IMR-90 (cell line): ENCODE measurements around the gene LMNB1. TPM values are rescaled to one million over a fixed set of nuclear protein-coding genes. Genes with fewer than 3 reads are reported as not detected.

Experiments used
- ATAC-seq: fragments of 200-7000 bp; cut with Tn5 transposase; 2 replicates; pipeline ENCODE4 v1.9.1; 2020; ENCODE audit warnings: low read depth, mild to moderate bottlenecking, moderate library complexity
- BruUV-seq: library from RNA; stranded (reverse); fragments of 400-500 nt; replicated peaks from 2 replicates; lab custom pipeline; 2021; lab: Mats Ljungman, UMichigan
- CTCF ChIA-PET: fragments of 300-600 bp; formaldehyde crosslinking; extraction: SDS; loops from one replicate; lab custom pipeline; 2021; ENCODE audit warnings: antibody characterized with exemption; lab: Yijun Ruan, JAX
- POLR2A ChIA-PET: fragments of 300-600 bp; sonication (Branson Sonifier 250); formaldehyde crosslinking; loops from one replicate; lab custom pipeline; 2022; ENCODE audit warnings: antibody characterized with exemption; ENCODE audit not compliant: unreplicated experiment; lab: Charles Lee
- DNase-seq: peaks from one replicate; pipeline ENCODE4 v3.0.0; 2013
- H2AFZ ChIP-seq: replicated peaks from 2 replicates; pipeline ENCODE3; 2013; ENCODE audit warnings: low read length, mild to moderate bottlenecking; ENCODE audit not compliant: poor library complexity
- H2AK5ac ChIP-seq: 2 replicates; pipeline ENCODE4 v1.6.1; 2013; ENCODE audit warnings: low read depth, low read length, inconsistent platforms
- H2AK9ac ChIP-seq: replicated peaks from 2 replicates; pipeline ENCODE3; 2013; ENCODE audit warnings: mild to moderate bottlenecking, low read depth, low read length, moderate library complexity; ENCODE audit not compliant: poor library complexity
- H2BK120ac ChIP-seq: 2 replicates; pipeline ENCODE4 v1.6.1; 2013; ENCODE audit warnings: low read depth, low read length, inconsistent platforms
- H2BK15ac ChIP-seq: 3 replicates; pipeline ENCODE4 v1.6.1; 2013; ENCODE audit warnings: low read depth, low read length, inconsistent platforms
- H2BK20ac ChIP-seq: 2 replicates; pipeline ENCODE4 v1.6.1; 2013; ENCODE audit warnings: low read depth, mild to moderate bottlenecking, inconsistent platforms, low read length, moderate library complexity
- H2BK5ac ChIP-seq: 2 replicates; pipeline ENCODE4 v1.6.1; 2013; ENCODE audit warnings: mild to moderate bottlenecking, low read depth, low read length, inconsistent platforms; ENCODE audit not compliant: poor library complexity, severe bottlenecking
- H3K14ac ChIP-seq: replicated peaks from 2 replicates; pipeline ENCODE4 v1.6.1; 2013; ENCODE audit warnings: low read depth, low read length, inconsistent platforms
- H3K18ac ChIP-seq: 2 replicates; pipeline ENCODE4 v1.6.1; 2013; ENCODE audit warnings: low read depth, low read length, control low read depth
- H3K23ac ChIP-seq: 2 replicates; pipeline ENCODE4 v1.6.1; 2013; ENCODE audit warnings: low read depth, low read length, inconsistent platforms
- H3K27ac ChIP-seq: 2 replicates; pipeline ENCODE4 v1.5.1; 2013; ENCODE audit warnings: mild to moderate bottlenecking, control low read depth, low read length; ENCODE audit not compliant: insufficient read depth
- H3K27me3 ChIP-seq: 2 replicates; pipeline ENCODE4 v1.6.1; 2013; ENCODE audit warnings: low read length; ENCODE audit not compliant: control insufficient read depth, insufficient read depth
- H3K36me3 ChIP-seq: 2 replicates; pipeline ENCODE4 v1.6.1; 2013; ENCODE audit warnings: low read length, mixed read lengths; ENCODE audit not compliant: control insufficient read depth, insufficient read depth
- H3K4ac ChIP-seq: 2 replicates; pipeline ENCODE4 v1.6.1; 2013; ENCODE audit warnings: low read depth, low read length, inconsistent platforms
- H3K4me1 ChIP-seq: 2 replicates; pipeline ENCODE4 v1.6.1; 2013; ENCODE audit warnings: low read length, mixed read lengths; ENCODE audit not compliant: control insufficient read depth, insufficient read depth
- H3K4me2 ChIP-seq: 2 replicates; pipeline ENCODE4 v1.6.1; 2013; ENCODE audit warnings: low read depth, mild to moderate bottlenecking, control low read depth, low read length, moderate library complexity
- H3K4me3 ChIP-seq: 2 replicates; pipeline ENCODE4 v1.5.1; 2013; ENCODE audit warnings: low read depth, mild to moderate bottlenecking, control low read depth, low read length, moderate library complexity; ENCODE audit not compliant: insufficient read depth
- H3K56ac ChIP-seq: 2 replicates; pipeline ENCODE4 v1.6.1; 2013; ENCODE audit warnings: low read length, inconsistent platforms; ENCODE audit not compliant: insufficient read depth; ENCODE audit errors: extremely low read depth
- H3K79me1 ChIP-seq, 2 experiments: 2 replicates each; pipeline ENCODE4 v1.6.1; 2013; ENCODE audit warnings: low read length in 2 of 2, inconsistent platforms in 1 of 2, low read depth in 1 of 2
- H3K9ac ChIP-seq: 2 replicates; pipeline ENCODE4 v1.6.1; 2013; ENCODE audit warnings: low read depth, low read length, control low read depth
- H3K9me1 ChIP-seq: 2 replicates; pipeline ENCODE4 v1.6.1; 2013; ENCODE audit warnings: low read length, inconsistent platforms; ENCODE audit not compliant: insufficient read depth
- H3K9me3 ChIP-seq: 2 replicates; pipeline ENCODE4 v1.6.1; 2013; ENCODE audit warnings: low read length; ENCODE audit not compliant: control insufficient read depth, insufficient read depth
- H4K20me1 ChIP-seq: 2 replicates; pipeline ENCODE4 v1.6.1; 2013; ENCODE audit warnings: low read length, inconsistent platforms; ENCODE audit not compliant: insufficient read depth
- H4K5ac ChIP-seq: 2 replicates; pipeline ENCODE4 v1.6.1; 2013; ENCODE audit warnings: mild to moderate bottlenecking, low read depth, low read length, control low read depth
- H4K8ac ChIP-seq, 2 experiments: 2 replicates each; pipeline ENCODE4 v1.6.1; 2013; ENCODE audit warnings: low read depth in 2 of 2, low read length in 2 of 2, control low read depth in 1 of 2, inconsistent platforms in 1 of 2
- H4K91ac ChIP-seq: 2 replicates; pipeline ENCODE4 v1.6.1; 2013; ENCODE audit warnings: low read depth, low read length, inconsistent platforms; ENCODE audit not compliant: insufficient read depth
- BHLHE40 ChIP-seq: fragments of 150-350 bp; IDR thresholded peaks from 2 replicates; pipeline ENCODE4 v1.6.1; 2016; ENCODE audit warnings: mild to moderate bottlenecking, low read depth, low read length
- CEBPB ChIP-seq: IDR thresholded peaks from 2 replicates; pipeline ENCODE4 v1.6.1; 2012; ENCODE audit warnings: low read depth, low read length, improper control_type of control experiment
- CHD1 ChIP-seq: IDR thresholded peaks from 2 replicates; pipeline ENCODE4 v1.6.1; 2012; ENCODE audit warnings: low read depth, low read length, improper control_type of control experiment
- CTCF ChIP-seq: conservative IDR thresholded peaks from 2 replicates; pipeline ENCODE4 v1.5.1; 2012; ENCODE audit warnings: mild to moderate bottlenecking, low read depth, low read length, improper control_type of control experiment
- ELK1 ChIP-seq: fragments of 150-350 bp; IDR thresholded peaks from 2 replicates; pipeline ENCODE4 v1.6.1; 2016; ENCODE audit warnings: low read depth, mild to moderate bottlenecking, low read length, moderate library complexity, borderline replicate concordance
- FOS ChIP-seq: fragments of 150-350 bp; IDR thresholded peaks from 2 replicates; pipeline ENCODE4 v1.6.1; 2016; ENCODE audit warnings: low read depth, low read length
- MAFK ChIP-seq: IDR thresholded peaks from 2 replicates; pipeline ENCODE4 v1.6.1; 2012; ENCODE audit warnings: low read depth, low read length, improper control_type of control experiment
- MAZ ChIP-seq: IDR thresholded peaks from 2 replicates; pipeline ENCODE4 v1.6.1; 2012; ENCODE audit warnings: low read depth, mild to moderate bottlenecking, low read length, improper control_type of control experiment, moderate library complexity, borderline replicate concordance
- MXI1 ChIP-seq: IDR thresholded peaks from 2 replicates; pipeline ENCODE4 v1.6.1; 2012; ENCODE audit warnings: low read depth, mild to moderate bottlenecking, low read length, moderate library complexity, borderline replicate concordance
- NFE2L2 ChIP-seq: fragments of 150-350 bp; IDR thresholded peaks from 2 replicates; pipeline ENCODE4 v1.6.1; 2016; ENCODE audit warnings: low read depth, mild to moderate bottlenecking, low read length
- POLR2A ChIP-seq: IDR thresholded peaks from 2 replicates; pipeline ENCODE4 v1.6.1; 2012; ENCODE audit warnings: mild to moderate bottlenecking, low read depth, low read length
- RAD21 ChIP-seq: IDR thresholded peaks from 2 replicates; pipeline ENCODE4 v1.6.1; 2012; ENCODE audit warnings: low read length, improper control_type of control experiment
- RCOR1 ChIP-seq: IDR thresholded peaks from 2 replicates; pipeline ENCODE4 v1.6.1; 2012; ENCODE audit warnings: mild to moderate bottlenecking, low read length, improper control_type of control experiment; ENCODE audit not compliant: insufficient replicate concordance
- RFX5 ChIP-seq: IDR thresholded peaks from 2 replicates; pipeline ENCODE4 v1.8.0; 2012; ENCODE audit warnings: low read depth, mild to moderate bottlenecking, low read length, moderate library complexity
- USF2 ChIP-seq: fragments of 150-350 bp; IDR thresholded peaks from 2 replicates; pipeline ENCODE4 v1.6.1; 2017; ENCODE audit warnings: mild to moderate bottlenecking, antibody characterized with exemption, low read length, low read depth
- WGBS, 2 experiments: methylation state at CpG; one replicate each; pipeline versions ENCODE4 v1.1.5 to v1.1.7; 2013; ENCODE audit warnings: missing lambda C conversion rate in 2 of 2; ENCODE audit not compliant: insufficient read length in 1 of 2; ENCODE audit errors: extremely low coverage in 2 of 2; 5-methylcytosine and 5-hydroxymethylcytosine counted together
- dilution Hi-C: fragments of 300-500 bp; cut with HindIII; formaldehyde crosslinking; loops from one replicate; pipeline ENCODE4 v1.14.3; 2018; ENCODE audit warnings: low sequenced_read_pairs; ENCODE audit not compliant: unreplicated experiment
- in situ Hi-C: fragments of 300-500 bp; cut with MboI; formaldehyde crosslinking; loops from 3 replicates; pipeline ENCODE4 v1.14.3; 2019; ENCODE audit warnings: low sequenced_read_pairs, inconsistent platforms, mixed read lengths
- intact Hi-C: fragments of 100-400 bp; cut with micrococcal nuclease; formaldehyde crosslinking; loops from 2 replicates; pipeline ENCODE4 v1.10.0; 2022
- polyA plus RNA-seq, 3 experiments: library from polyadenylated mRNA; depleted of rRNA; stranded (reverse); fragments of >200 nt; gene quantifications; 2 replicates each; pipeline ENCODE4 v1.2.3, GENCODE V29; 2012; ENCODE audit warnings: low replicate concordance in 1 of 3
- total RNA-seq: library from RNA; depleted of rRNA; stranded (reverse); fragments of >200 nt; gene quantifications from 2 replicates; pipeline ENCODE4 v1.2.3, GENCODE V29; 2012

Gene LMNB1
- total and polyA plus RNA-seq, 2 of the 4 experiments (the other 2 are of a cell fraction): 36.0 to 53.6 TPM

- no peak overlapping the region for H2BK120ac ChIP-seq
- CTCF ChIA-PET: interaction anchor here (0.9 kb wide), 1 partner anchor 36 kb away, joined by 3 read pairs; no protein-coding TSS in a partner anchor
- no peak overlapping the region for H3K9ac ChIP-seq
- H2BK5ac ChIP-seq: no peak overlapping the region
- H4K91ac ChIP-seq: no peak overlapping the region
- no peak overlapping the region for H3K4me2 ChIP-seq
- ATAC-seq: no peak
- no peak overlapping the region for H2BK20ac ChIP-seq
- dilution Hi-C loops (no loop called here), intact Hi-C loops (no loop called here), in situ Hi-C loops (no loop called here)
- H3K18ac ChIP-seq: no peak overlapping the region
- no peaks in the 10 kb centered on the region for H3K79me1 ChIP-seq
- no peak overlapping the region for H3K56ac ChIP-seq
- no peak overlapping the region for H2AK5ac ChIP-seq
- no peaks in the 10 kb centered on the region for H4K20me1 ChIP-seq
- peaks cover 2% of the 10 kb centered on the region; the same call in 1 of the 2 replicates for H3K4me1 ChIP-seq
- no peak overlapping the region for H2AK9ac ChIP-seq
- no peak overlapping the region for H3K14ac ChIP-seq
- no peak overlapping the region for H3K27ac ChIP-seq
- TF ChIP-seq MAZ: no peak
- no peak for TF ChIP-seq CEBPB
- no peak for TF ChIP-seq CTCF
- no peak for TF ChIP-seq BHLHE40
- TF ChIP-seq MAFK: no peak
- TF ChIP-seq RFX5: no peak
- TF ChIP-seq ELK1: no peak
- no peak for TF ChIP-seq MXI1
- no peak for TF ChIP-seq POLR2A
- TF ChIP-seq RCOR1: no peak
- TF ChIP-seq CHD1: no peak
- TF ChIP-seq FOS: no peak
- no peak for TF ChIP-seq RAD21
- no peak for TF ChIP-seq USF2
- TF ChIP-seq NFE2L2: no peak
- DNase-seq: no peak
- H2AFZ ChIP-seq: no peak overlapping the region
- 100% methylated on average over 1 of the region's 7 CpGs; no CpG with 5 or more reads in 1 of the 2 experiments for WGBS, 2 experiments
- no peaks in the 10 kb centered on the region for H3K36me3 ChIP-seq
- BruUV-seq: no TSS peak
- POLR2A ChIA-PET: no interaction called here
- no peak overlapping the region for H3K4ac ChIP-seq
- H3K4me3 ChIP-seq: no peak overlapping the region
- no peak overlapping the region for H3K23ac ChIP-seq
- H4K8ac ChIP-seq: no peak overlapping the region
- no peak overlapping the region for H4K5ac ChIP-seq
- no peaks in the 10 kb centered on the region for H3K27me3 ChIP-seq
- no peak overlapping the region for H2BK15ac ChIP-seq
- H3K9me1 ChIP-seq: no peaks in the 10 kb centered on the region
- H3K9me3 ChIP-seq: no peaks in the 10 kb centered on the region
These were observed 31.5 kb upstream of the LMNB1 start for GRCh38 chr5:126745259-126745992.
